H1 (cell line): ENCODE measurements around the gene NCOA1.
A peak's percentile ranks its signal among the peaks of the same experiment; 100 is the strongest.

Experiments used
- ATF2 ChIP-seq: IDR thresholded peaks from 2 replicates; pipeline ENCODE4 v1.6.1; 2012; ENCODE audit warnings: low read length, inconsistent platforms
- CTCF ChIP-seq, 3 experiments: IDR thresholded peaks; 1 replicate in 2 of 3; 2 replicates in 1 of 3; pipeline versions ENCODE4 v1.5.1 to v1.6.1; 2011; ENCODE audit warnings: low read length in 3 of 3, mild to moderate bottlenecking in 3 of 3, inconsistent platforms in 2 of 3, low read depth in 1 of 3, moderate library complexity in 1 of 3; ENCODE audit not compliant: insufficient read depth in 1 of 3; ENCODE audit errors: control extremely low read depth in 1 of 3
- HDAC2 ChIP-seq, 2 experiments: fragments of 300-600 bp in 1 of 2; sonication (generic) in 1 of 2; IDR thresholded peaks; 2 replicates each; pipeline ENCODE4 v1.6.1; 2011 to 2012; ENCODE audit warnings: low read depth in 2 of 2, low read length in 2 of 2, mild to moderate bottlenecking in 2 of 2, moderate library complexity in 2 of 2, borderline replicate concordance in 1 of 2, inconsistent platforms in 1 of 2
- TCF12 ChIP-seq: IDR thresholded peaks from 2 replicates; pipeline ENCODE4 v1.6.1; 2011; ENCODE audit warnings: low read depth, mild to moderate bottlenecking, low read length
- TEAD4 ChIP-seq: IDR thresholded peaks from 2 replicates; pipeline ENCODE4 v1.6.1; 2012; ENCODE audit warnings: low read depth, low read length, inconsistent platforms, mixed read lengths

DNA sequence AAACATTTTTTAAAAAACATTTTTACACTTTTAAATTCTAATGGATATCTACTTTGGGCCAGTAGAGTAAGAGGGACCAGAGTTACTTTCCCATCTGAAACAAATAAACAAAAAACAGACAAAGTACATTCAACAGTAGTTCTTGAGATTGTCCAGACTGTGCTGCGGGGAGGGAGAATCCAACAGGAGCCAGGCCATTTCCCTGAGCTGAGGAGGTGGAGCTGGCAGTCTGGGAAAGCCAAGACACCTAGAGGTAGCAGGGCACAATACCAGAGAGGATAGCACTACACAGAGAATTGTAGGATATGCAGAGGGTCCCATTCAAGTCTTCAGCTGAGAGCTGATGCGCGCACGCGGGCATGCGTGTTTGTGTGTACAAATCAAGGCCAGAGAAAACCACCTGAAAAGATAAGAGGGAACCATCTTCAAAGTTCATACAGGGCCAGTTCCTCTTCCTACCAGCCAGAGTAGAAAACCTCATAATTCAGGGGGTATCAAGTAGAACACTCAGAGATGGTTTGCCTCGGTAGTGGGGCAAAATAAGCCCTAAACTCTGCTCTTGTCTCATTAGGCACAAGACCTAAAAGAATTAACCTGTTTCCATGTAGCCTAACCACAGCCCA lies 258.1 kb downstream of the NCOA1 start:
- peak; percentile 17 to 47 (median 34); a peak in 3 of 4 replicates for TF ChIP-seq CTCF (IDR thresholded peaks at IDR 0.05; ENCODE audit: control extremely low read depth in 1 of 3, insufficient read depth in 1 of 3, low read depth in 1 of 3, low read length in 3 of 3)
- TF ChIP-seq HDAC2 (IDR thresholded peaks at IDR 0.05; ENCODE audit: borderline replicate concordance in 1 of 2, low read depth in 2 of 2, low read length in 2 of 2): no peak
- no peak for TF ChIP-seq TCF12
- no peak for TF ChIP-seq ATF2
- no peak for TF ChIP-seq TEAD4
